Ureter (tissue), 1 donor: ENCODE results near the gene CSNK2A2. TPM values are rescaled to one million over a fixed set of nuclear protein-coding genes. Genes with fewer than 3 reads are reported as not detected.

Experiments
- DNase-seq: peaks from one replicate; pipeline ENCODE4 v3.0.0-alpha.2; 2020; ENCODE audit warnings: low spot score
- total RNA-seq: library from RNA; stranded (reverse); gene quantifications from one replicate; pipeline ENCODE4 v1.2.4, GENCODE V29; 2023
- donor health status: DM: yes; HTN: yes; CAD: no.

CSNK2A2 gene
- total RNA-seq, 1 donor from 2014 or later = 64.1 TPM

- DNase-seq = no peak
Observed at GRCh38 chr16:58198803-58199411, 1.0 kb upstream of the CSNK2A2 start.

GRCh38 chr16:58197314-58198012 lies 443 bp downstream of the CSNK2A2 start:
- no peak for DNase-seq

- DNase-seq = no peak
Observed at GRCh38 chr16:58196898-58197313, 1.0 kb downstream of the CSNK2A2 start.

GRCh38 chr16:58195771-58196170 lies 2.1 kb downstream of the CSNK2A2 start:
- no peak for DNase-seq

- no peak for DNase-seq
Observed at GRCh38 chr16:58195344-58195743, 2.6 kb downstream of the CSNK2A2 start.

GRCh38 chr16:58194790-58195189 lies 3.1 kb downstream of the CSNK2A2 start:
- DNase-seq = no peak

GRCh38 chr16:58187665-58188421 lies 10.1 kb downstream of the CSNK2A2 start:
- no peak for DNase-seq

GRCh38 chr16:58187092-58187491 lies 10.8 kb downstream of the CSNK2A2 start:
- DNase-seq = no peak

- DNase-seq = no peak
Observed at GRCh38 chr16:58186176-58186944, 11.5 kb downstream of the CSNK2A2 start.

GRCh38 chr16:58177353-58177710 lies 20.6 kb downstream of the CSNK2A2 start:
- no peak for DNase-seq

GRCh38 chr16:58176608-58177352 lies 21.1 kb downstream of the CSNK2A2 start:
- no peak for DNase-seq

GRCh38 chr16:58170223-58170622 lies 27.7 kb downstream of the CSNK2A2 start:
- DNase-seq = no peak

GRCh38 chr16:58160855-58161254 lies 37.1 kb downstream of the CSNK2A2 start:
- DNase-seq = no peak

- DNase-seq = no peak
Observed at GRCh38 chr16:58158725-58159124, 39.2 kb downstream of the CSNK2A2 start.

- DNase-seq = no peak
Observed at GRCh38 chr16:58157951-58158540, 39.9 kb downstream of the CSNK2A2 start.

GRCh38 chr16:58157239-58157638 lies 40.7 kb downstream of the CSNK2A2 start:
- DNase-seq = no peak

- no peak for DNase-seq
Observed at GRCh38 chr16:58155839-58156238, 42.1 kb downstream of the CSNK2A2 start.

GRCh38 chr16:58154345-58154744 lies 43.6 kb downstream of the CSNK2A2 start:
- DNase-seq = no peak

- DNase-seq = no peak
Observed at GRCh38 chr16:58152246-58152868, 45.5 kb downstream of the CSNK2A2 start.

- no peak for DNase-seq
Observed at GRCh38 chr16:58148526-58148925, 49.4 kb downstream of the CSNK2A2 start.

- no peak for DNase-seq
Observed at GRCh38 chr16:58148099-58148498, 49.8 kb downstream of the CSNK2A2 start.
